Endothelial cell of umbilical vein (primary cell): ENCODE data around the gene NUP153.

Experiments
- CTCF ChIP-seq, 2 donors: IDR thresholded peaks; 1 replicate in 1 of 2; 2 replicates in 1 of 2; pipeline ENCODE4 v1.5.1; 2011; ENCODE audit warnings: low read length in 2 of 2, mild to moderate bottlenecking in 2 of 2, moderate library complexity in 2 of 2, control low read depth in 1 of 2, inconsistent platforms in 1 of 2, low read depth in 1 of 2; ENCODE audit not compliant: insufficient read depth in 1 of 2; ENCODE audit errors: extremely low read depth in 1 of 2
- EZH2 ChIP-seq: IDR thresholded peaks from 2 replicates; pipeline ENCODE4 v1.6.1; 2012; ENCODE audit warnings: borderline replicate concordance, low read depth, mild to moderate bottlenecking, moderate library complexity, low read length, inconsistent platforms; ENCODE audit not compliant: severe bottlenecking
- FOS ChIP-seq: IDR thresholded peaks from 2 replicates; pipeline ENCODE4 v1.6.1; 2011; ENCODE audit warnings: mild to moderate bottlenecking, low read length, moderate library complexity, borderline replicate concordance; ENCODE audit not compliant: insufficient read depth
- JUN ChIP-seq: IDR thresholded peaks from 2 replicates; pipeline ENCODE4 v1.6.1; 2011; ENCODE audit warnings: borderline replicate concordance, low read depth; ENCODE audit not compliant: insufficient read length, insufficient read depth
- MAX ChIP-seq: IDR thresholded peaks from 2 replicates; pipeline ENCODE4 v1.6.1; 2011; ENCODE audit not compliant: insufficient read depth, insufficient read length
- POLR2A ChIP-seq: IDR thresholded peaks from 2 replicates; pipeline ENCODE4 v1.6.1; 2012; ENCODE audit warnings: low read depth, mild to moderate bottlenecking, control low read depth, low read length
- POLR2AphosphoS5 ChIP-seq: IDR thresholded peaks from 2 replicates; pipeline ENCODE4 v1.6.1; 2012; ENCODE audit warnings: low read depth, mild to moderate bottlenecking, control low read depth, low read length, moderate library complexity; ENCODE audit not compliant: insufficient read depth

- TF ChIP-seq JUN (no peak), POLR2A (no peak), CTCF (IDR thresholded peaks at IDR 0.05; ENCODE audit: extremely low read depth in 1 of 2, insufficient read depth in 1 of 2, low read depth in 1 of 2, low read length in 2 of 2) (no peak), MAX (no peak), POLR2AphosphoS5 (no peak), FOS (no peak), EZH2 (no peak)
Observed at GRCh38 chr6:17577059-17577458, 129.7 kb downstream of the NUP153 start.
